ENCODE data around the gene INSRR.

The INSRR gene

GRCh38 chr1:156823210-156823790 is 35.6 kb downstream of the INSRR start:
- no peak for DNase-seq

GRCh38 chr1:156822680-156823079 is 36.2 kb downstream of the INSRR start:
- DNase-seq, result no peak

- no peak for DNase-seq
Observed at GRCh38 chr1:156821801-156822200, 37.1 kb downstream of the INSRR start.

- DNase-seq, result no peak
Observed at GRCh38 chr1:156816561-156817328, 42.2 kb downstream of the INSRR start, which contains the start of gene SH2D2A. Gene SH2D2A, minus strand, starts transcription at chr1:156816848. Its CDS starts 140 bp downstream, at chr1:156816708.

- no peak for DNase-seq
Observed at GRCh38 chr1:156815961-156816422, 42.9 kb downstream of the INSRR start.

GRCh38 chr1:156815307-156815826 is 43.5 kb downstream of the INSRR start:
- DNase-seq, result no peak

- no peak for DNase-seq
Observed at GRCh38 chr1:156814571-156815260, 44.2 kb downstream of the INSRR start.

GRCh38 chr1:156813750-156814570 is 45.0 kb downstream of the INSRR start:
- DNase-seq, result no peak

GRCh38 chr1:156813298-156813697 is 45.6 kb downstream of the INSRR start:
- DNase-seq, result no peak

GRCh38 chr1:156812293-156812990 is 46.5 kb downstream of the INSRR start:
- no peak for DNase-seq

GRCh38 chr1:156811168-156811567 is 47.7 kb downstream of the INSRR start:
- DNase-seq, result no peak

GRCh38 chr1:156809711-156810366 is 49.1 kb downstream of the INSRR start:
- DNase-seq, result no peak

- no peak for DNase-seq
Observed at GRCh38 chr1:156809281-156809680, 49.6 kb downstream of the INSRR start.

GRCh38 chr1:156808186-156809030 is 50.5 kb downstream of the INSRR start:
- DNase-seq, result no peak

GRCh38 chr1:156807627-156808026 is 51.3 kb downstream of the INSRR start:
- no peak for DNase-seq

- peak; percentile 5 for DNase-seq
Observed at GRCh38 chr1:156806512-156807440, 52.1 kb downstream of the INSRR start.

GRCh38 chr1:156805766-156806511 is 53.0 kb downstream of the INSRR start:
- DNase-seq, result peak; percentile 5

- peak; percentile 89 for DNase-seq
Observed at GRCh38 chr1:156804572-156805243, 54.2 kb downstream of the INSRR start.

Measured in NCI-H2029 (cell line).